Hepatocyte (in vitro differentiated cells): Measurements from ENCODE around the gene KCNAB3. TPM values are rescaled to one million over a fixed set of nuclear protein-coding genes. Genes with fewer than 3 reads are reported as not detected.
A peak's percentile ranks its signal among the peaks of the same experiment; 100 is the strongest.

Experiments
- DNase-seq: peaks from one replicate; pipeline ENCODE4 v3.0.0-alpha.2; 2016; ENCODE audit warnings: low spot score
- H2AFZ ChIP-seq: fragments of 200-600 bp; sonication (generic); 2 replicates; pipeline ENCODE4 v1.6.0; 2016; ENCODE audit warnings: antibody characterized with exemption, mild to moderate bottlenecking
- H3K27ac ChIP-seq: fragments of 200-600 bp; sonication (generic); 2 replicates; pipeline ENCODE4 v1.5.1; 2016; ENCODE audit warnings: mild to moderate bottlenecking
- H3K27me3 ChIP-seq: fragments of 200-600 bp; sonication (generic); 2 replicates; pipeline ENCODE4 v1.6.1; 2016
- H3K36me3 ChIP-seq: fragments of 200-600 bp; sonication (generic); replicated peaks from 2 replicates; pipeline ENCODE4 v1.5.1; 2016; ENCODE audit warnings: low read depth; ENCODE audit not compliant: insufficient read depth
- H3K4me1 ChIP-seq: fragments of 200-600 bp; sonication (generic); 2 replicates; pipeline ENCODE4 v1.5.1; 2016; ENCODE audit warnings: mild to moderate bottlenecking, moderate library complexity; ENCODE audit not compliant: insufficient read depth
- H3K4me2 ChIP-seq: fragments of 200-600 bp; sonication (generic); 2 replicates; pipeline ENCODE4 v1.6.0; 2016
- H3K4me3 ChIP-seq: fragments of 200-600 bp; sonication (generic); 2 replicates; pipeline ENCODE4 v1.5.1; 2016; ENCODE audit warnings: mild to moderate bottlenecking
- H3K79me2 ChIP-seq: fragments of 200-600 bp; sonication (generic); 2 replicates; pipeline ENCODE4 v1.6.0; 2017; ENCODE audit warnings: mild to moderate bottlenecking
- H3K9me2 ChIP-seq: fragments of 200-600 bp; sonication (generic); replicated peaks from 2 replicates; pipeline ENCODE4 v1.6.0; 2017; ENCODE audit warnings: mild to moderate bottlenecking; ENCODE audit not compliant: insufficient read depth
- H3K9me3 ChIP-seq: fragments of 200-600 bp; sonication (generic); 2 replicates; pipeline ENCODE4 v1.5.1; 2016; ENCODE audit warnings: low read depth, mild to moderate bottlenecking
- H4K20me1 ChIP-seq: fragments of 200-600 bp; sonication (generic); 2 replicates; pipeline ENCODE4 v1.6.0; 2016; ENCODE audit warnings: mild to moderate bottlenecking; ENCODE audit not compliant: insufficient read depth, poor library complexity, severe bottlenecking
- EZH2 ChIP-seq: fragments of 200-600 bp; sonication (generic); IDR thresholded peaks from 2 replicates; pipeline ENCODE4 v1.6.1; 2016; ENCODE audit warnings: antibody characterized with exemption, mild to moderate bottlenecking, borderline replicate concordance
- EZH2phosphoT487 ChIP-seq: fragments of 200-600 bp; sonication (generic); IDR thresholded peaks from one replicate; pipeline ENCODE4 v1.6.1; 2018; ENCODE audit warnings: antibody characterized with exemption, mild to moderate bottlenecking, low read depth, moderate library complexity; ENCODE audit not compliant: unreplicated experiment, severe bottlenecking
- WGBS: methylation state at CpG from one replicate; pipeline ENCODE4 v1.1.6; 2016; ENCODE audit warnings: low lambda C conversion rate; ENCODE audit errors: missing lambda C conversion rate; 5-methylcytosine and 5-hydroxymethylcytosine counted together
- polyA plus RNA-seq: library from polyadenylated mRNA; unstranded; fragments of >200 nt; fragmentation: Nextera tagmentation; extraction: Ambion mirVana; gene quantifications from 2 replicates; pipeline ENCODE4 v1.2.1, GENCODE V29; 2016
- total RNA-seq: library from RNA; depleted of rRNA; stranded (reverse); fragments of >200 nt; gene quantifications from 2 replicates; pipeline ENCODE4 v1.2.3, GENCODE V29; 2014
- TF ChIP-seq, protein P1 (sequence below): fragments of 200-600 bp; sonication (generic); IDR thresholded peaks from 2 replicates; pipeline ENCODE4 v1.5.1; 2016; ENCODE audit warnings: antibody characterized with exemption, mild to moderate bottlenecking; ENCODE audit not compliant: poor library complexity

The KCNAB3 gene
- total and polyA plus RNA-seq, 2 experiments from 2014 or later: 1.8 TPM

DNA sequence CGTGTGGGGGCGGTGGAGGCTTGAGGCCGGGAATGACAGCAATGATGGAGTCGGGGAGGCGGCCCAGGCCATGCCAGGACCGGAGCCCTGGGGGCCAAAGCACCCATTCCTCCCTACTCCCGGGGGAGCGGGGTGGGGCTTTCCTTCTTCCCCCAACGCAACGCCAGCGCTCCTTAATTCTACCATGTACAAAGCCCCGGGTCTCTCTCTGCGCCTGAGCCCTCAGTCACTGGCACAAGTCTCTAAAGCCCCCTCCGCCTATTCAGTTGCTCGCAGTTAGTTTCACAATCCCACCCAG is 13.3 kb downstream of the KCNAB3 start:
- Histone ChIP-seq H2AFZ (peak overlapping the region; percentile 85), H3K36me3 (no peaks in the 10 kb centered on the region), H3K4me1 (peaks cover 17% of the 10 kb centered on the region), H3K4me2 (peak overlapping the region; percentile 83), H3K9me3 (no peaks in the 10 kb centered on the region), H3K27me3 (no peaks in the 10 kb centered on the region), H3K9me2 (no peaks in the 10 kb centered on the region), H4K20me1 (no peaks in the 10 kb centered on the region), H3K27ac (peak overlapping the region; percentile 96), H3K79me2 (no peaks in the 10 kb centered on the region), H3K4me3 (peak overlapping the region; percentile 22)
- TF ChIP-seq EZH2phosphoT487 (no peak), EZH2 (no peak)
- TF ChIP-seq, protein P1, sequence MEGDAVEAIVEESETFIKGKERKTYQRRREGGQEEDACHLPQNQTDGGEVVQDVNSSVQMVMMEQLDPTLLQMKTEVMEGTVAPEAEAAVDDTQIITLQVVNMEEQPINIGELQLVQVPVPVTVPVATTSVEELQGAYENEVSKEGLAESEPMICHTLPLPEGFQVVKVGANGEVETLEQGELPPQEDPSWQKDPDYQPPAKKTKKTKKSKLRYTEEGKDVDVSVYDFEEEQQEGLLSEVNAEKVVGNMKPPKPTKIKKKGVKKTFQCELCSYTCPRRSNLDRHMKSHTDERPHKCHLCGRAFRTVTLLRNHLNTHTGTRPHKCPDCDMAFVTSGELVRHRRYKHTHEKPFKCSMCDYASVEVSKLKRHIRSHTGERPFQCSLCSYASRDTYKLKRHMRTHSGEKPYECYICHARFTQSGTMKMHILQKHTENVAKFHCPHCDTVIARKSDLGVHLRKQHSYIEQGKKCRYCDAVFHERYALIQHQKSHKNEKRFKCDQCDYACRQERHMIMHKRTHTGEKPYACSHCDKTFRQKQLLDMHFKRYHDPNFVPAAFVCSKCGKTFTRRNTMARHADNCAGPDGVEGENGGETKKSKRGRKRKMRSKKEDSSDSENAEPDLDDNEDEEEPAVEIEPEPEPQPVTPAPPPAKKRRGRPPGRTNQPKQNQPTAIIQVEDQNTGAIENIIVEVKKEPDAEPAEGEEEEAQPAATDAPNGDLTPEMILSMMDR: no peak
- no peak for DNase-seq
- WGBS: 60% methylated on average over 11 of the region's 15 CpGs

GRCh38 chr17:7915611-7916384 is 13.9 kb downstream of the KCNAB3 start, which contains the start of gene RNF227:
TSS of gene RNF227 (minus strand) at chr17:7916289. CDS start at chr17:7916195, 94 bp downstream.
- Histone ChIP-seq H3K79me2 (no peaks in the 10 kb centered on the region), H3K27ac (peak within 1 kb of the TSS; percentile 96), H3K4me3 (peak within 1 kb of the TSS; percentile 22), H3K27me3 (no peaks in the 10 kb centered on the region), H4K20me1 (no peaks in the 10 kb centered on the region), H3K4me1 (peaks cover 17% of the 10 kb centered on the region), H3K9me3 (no peaks in the 10 kb centered on the region), H3K36me3 (no peaks in the 10 kb centered on the region), H3K9me2 (no peaks in the 10 kb centered on the region), H2AFZ (peak within 1 kb of the TSS; percentile 85), H3K4me2 (peak within 1 kb of the TSS; percentile 83)
- 3% methylated on average over 49 of the region's 100 CpGs for WGBS
- TF ChIP-seq EZH2 (no peak), EZH2phosphoT487 (no peak)
- TF ChIP-seq, protein P1: no peak
- DNase-seq: peak; percentile 96

GRCh38 chr17:7915179-7915610 is 14.5 kb downstream of the KCNAB3 start:
- peak overlapping the region; percentile 49 for H2AFZ ChIP-seq
- 13% methylated on average over 15 of the region's 15 CpGs for WGBS
- H3K4me1 ChIP-seq: peaks cover 17% of the 10 kb centered on the region
- H3K4me2 ChIP-seq: peak overlapping the region; percentile 83
- TF ChIP-seq EZH2 (no peak), EZH2phosphoT487 (no peak)
- TF ChIP-seq, protein P1: no peak
- peak; percentile 20 for DNase-seq
- no peaks in the 10 kb centered on the region for H3K79me2 ChIP-seq
- no peaks in the 10 kb centered on the region for H3K9me2 ChIP-seq
- no peaks in the 10 kb centered on the region for H4K20me1 ChIP-seq
- H3K27ac ChIP-seq: peak overlapping the region; percentile 96
- no peaks in the 10 kb centered on the region for H3K36me3 ChIP-seq
- no peaks in the 10 kb centered on the region for H3K9me3 ChIP-seq
- H3K4me3 ChIP-seq: peak overlapping the region; percentile 1
- no peaks in the 10 kb centered on the region for H3K27me3 ChIP-seq
